Activated T-cell treated with anti-CD3 and anti-CD28 coated beads, Interleukin-2, amount 50 U/mL, for 72 hours (primary cell): ENCODE data around the gene DPEP2. TPM values are rescaled to one million over a fixed set of nuclear protein-coding genes. Genes with fewer than 3 reads are reported as not detected.
"Not testable (repeated sequence)": the region's sequence is repeated elsewhere in the genome, so short reads cannot be mapped to it uniquely, and the experiment has no call there.

ENCODE experiments used
- ATAC-seq, 2 donors: fragments of 150-1000 bp; cut with Tn5 transposase; replicated peaks in 1 of 2; 2 replicates each; pipeline ENCODE4 v1.10.0; 2021; ENCODE audit warnings: moderate library complexity in 2 of 2, mild to moderate bottlenecking in 1 of 2
- DNase-seq, 2 donors: peaks; one replicate each; pipeline ENCODE4 v3.0.0; 2021 to 2022; ENCODE audit warnings: mixed read lengths in 1 of 2
- H3K27ac Mint-ChIP-seq: one replicate; pipeline ENCODE4 v1.8.0; 2022; ENCODE audit warnings: mild to moderate bottlenecking, moderate library complexity, mixed read lengths
- H3K27me3 Mint-ChIP-seq: one replicate; pipeline ENCODE4 v1.8.0; 2022; ENCODE audit warnings: low read depth, mixed read lengths
- H3K36me3 Mint-ChIP-seq, 2 donors: one replicate each; pipeline ENCODE4 v1.8.0; 2022; ENCODE audit warnings: mixed read lengths in 2 of 2, mild to moderate bottlenecking in 1 of 2; ENCODE audit not compliant: insufficient read depth in 2 of 2
- H3K4me1 Mint-ChIP-seq: one replicate; pipeline ENCODE4 v1.8.0; 2022; ENCODE audit warnings: low read depth, mixed read lengths
- H3K4me3 Mint-ChIP-seq, 2 donors: one replicate each; pipeline ENCODE4 v1.8.0; 2022; ENCODE audit warnings: mild to moderate bottlenecking in 2 of 2, mixed read lengths in 2 of 2, moderate library complexity in 2 of 2
- H3K9me3 Mint-ChIP-seq, 2 donors: one replicate each; pipeline ENCODE4 v1.8.0; 2022; ENCODE audit warnings: mixed read lengths in 2 of 2
- total RNA-seq, 2 donors: library from RNA; stranded (reverse); gene quantifications; one replicate each; pipeline ENCODE4 v1.2.3, GENCODE V29; 2022

The DPEP2 gene
- total RNA-seq, 2 donors from 2014 or later = 11.4 to 11.6 TPM

GRCh38 chr16:67998231-67998778 is 979 bp downstream of the DPEP2 start:
- not testable (repeated sequence) for H3K27ac Mint-ChIP-seq, H3K9me3 Mint-ChIP-seq, H3K36me3 Mint-ChIP-seq, H3K27me3 Mint-ChIP-seq, DNase-seq, ATAC-seq
- H3K4me1 Mint-ChIP-seq = peaks cover 71% of the 10 kb centered on the region
- H3K4me3 Mint-ChIP-seq = peak overlapping the region in 1 of 2 donors; percentile 84

GRCh38 chr16:67996666-67997065 is 2.6 kb downstream of the DPEP2 start:
- Mint-ChIP-seq H3K27ac (no peak overlapping the region), H3K9me3 (no peaks in the 10 kb centered on the region), H3K27me3 (no peaks in the 10 kb centered on the region), H3K4me3 (no peak overlapping the region), H3K4me1 (peaks cover 66% of the 10 kb centered on the region), H3K36me3 (no peaks in the 10 kb centered on the region)
- ATAC-seq = no peak
- DNase-seq = no peak

DNA sequence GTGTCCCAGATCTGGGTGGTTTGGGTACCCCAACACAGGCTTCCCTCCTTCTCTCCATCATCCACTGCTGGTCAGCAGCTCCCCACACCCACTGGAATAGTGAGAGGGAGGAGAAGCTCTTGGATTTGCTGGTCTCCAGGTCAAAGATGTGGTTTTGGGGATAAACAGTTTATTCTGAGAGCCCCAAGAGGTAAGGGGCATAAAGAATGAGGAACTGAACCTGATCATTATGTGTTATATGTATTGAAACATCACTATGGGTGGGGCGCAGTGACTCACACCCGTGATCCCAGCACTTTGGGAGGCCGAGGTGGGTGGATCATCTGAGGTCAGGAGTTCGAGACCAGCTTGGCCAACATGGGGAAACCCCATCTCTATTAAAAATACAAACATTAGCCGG is 3.9 kb downstream of the DPEP2 start:
- no peaks in the 10 kb centered on the region for H3K27me3 Mint-ChIP-seq
- peak overlapping the region; percentile 71 for H3K27ac Mint-ChIP-seq
- H3K36me3 Mint-ChIP-seq = no peaks in the 10 kb centered on the region

DNA sequence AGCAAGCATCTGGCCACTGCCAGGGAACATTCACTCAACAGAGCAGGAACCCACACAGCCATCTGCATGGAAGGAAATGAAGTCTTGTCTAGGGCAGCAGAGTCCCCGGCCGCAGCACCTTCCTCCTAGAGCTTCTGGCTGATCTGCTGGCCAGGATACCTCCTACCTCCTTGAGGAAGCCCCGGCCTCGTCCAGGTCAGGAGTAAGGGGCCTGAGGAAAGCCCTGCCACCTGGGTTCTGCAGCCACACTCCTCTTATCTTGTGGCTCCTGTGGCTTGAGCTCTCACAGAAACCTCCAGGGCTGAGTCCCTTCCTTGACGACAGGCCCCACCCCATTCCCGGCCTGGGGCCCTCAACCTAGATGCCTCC is 5.3 kb downstream of the DPEP2 start:
- peak overlapping the region; percentile 85 to 88 for H3K4me3 Mint-ChIP-seq
- not testable (repeated sequence) for DNase-seq, H3K9me3 Mint-ChIP-seq, H3K27me3 Mint-ChIP-seq, H3K36me3 Mint-ChIP-seq
- peaks cover 46% of the 10 kb centered on the region for H3K4me1 Mint-ChIP-seq
- H3K27ac Mint-ChIP-seq = peak overlapping the region; percentile 86
- ATAC-seq = peak; percentile 3 to 10

More for the DNA sequence above, 3.9 kb downstream of the DPEP2 start:
- Mint-ChIP-seq H3K4me1 (peaks cover 55% of the 10 kb centered on the region), H3K4me3 (no peak overlapping the region), H3K9me3 (no peaks in the 10 kb centered on the region)
- no peak for DNase-seq
- no peak for ATAC-seq

- peak overlapping the region; percentile 85 to 88 for H3K4me3 Mint-ChIP-seq
- H3K9me3 Mint-ChIP-seq = no peaks in the 10 kb centered on the region
- H3K27me3 Mint-ChIP-seq = no peaks in the 10 kb centered on the region
- no peaks in the 10 kb centered on the region for H3K36me3 Mint-ChIP-seq
- peak; percentile 88 to 91 for DNase-seq
- ATAC-seq = peak; percentile 92
- H3K27ac Mint-ChIP-seq = peak overlapping the region; percentile 86
- H3K4me1 Mint-ChIP-seq = peaks cover 44% of the 10 kb centered on the region
These were observed 5.9 kb downstream of the DPEP2 start for GRCh38 chr16:67993207-67994039.

DNA sequence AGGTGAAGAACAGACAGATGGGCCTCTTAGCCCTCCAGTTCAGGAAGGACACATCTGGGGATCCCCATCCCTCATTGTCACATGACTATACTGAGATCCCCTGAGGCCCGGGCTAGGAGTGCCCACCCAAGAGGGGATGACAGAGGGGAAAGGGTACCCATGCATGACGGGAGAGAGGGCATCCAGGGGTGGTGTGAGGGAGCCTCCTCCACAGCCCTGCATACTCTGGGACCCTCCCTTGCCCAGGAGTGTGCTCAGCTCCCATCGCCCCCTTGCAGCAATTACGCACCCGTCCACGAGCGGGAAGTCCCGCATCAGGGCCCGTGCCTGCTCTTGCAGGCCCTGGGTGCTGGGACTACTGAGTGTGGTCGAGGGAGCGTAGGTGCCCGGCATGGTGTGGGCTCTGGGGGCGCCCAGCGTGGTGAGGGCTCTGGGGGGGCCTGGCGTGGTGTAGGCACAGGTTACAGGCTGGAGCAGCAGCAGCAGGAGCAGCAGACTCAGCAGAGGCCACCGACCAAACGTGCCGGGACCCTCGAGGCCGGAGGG is 6.5 kb downstream of the DPEP2 start:
- Mint-ChIP-seq H3K9me3 (no peaks in the 10 kb centered on the region), H3K27ac (no peak overlapping the region), H3K4me1 (peaks cover 47% of the 10 kb centered on the region), H3K36me3 (no peaks in the 10 kb centered on the region), H3K4me3 (peak overlapping the region; percentile 85 to 88), H3K27me3 (no peaks in the 10 kb centered on the region)
- ATAC-seq = no peak
- DNase-seq = no peak

GRCh38 chr16:67990018-67990386 is 9.3 kb downstream of the DPEP2 start:
- peaks cover 28% of the 10 kb centered on the region for H3K4me1 Mint-ChIP-seq
- no peaks in the 10 kb centered on the region for H3K27me3 Mint-ChIP-seq
- DNase-seq (no peak), ATAC-seq (no peak)
- no peaks in the 10 kb centered on the region for H3K9me3 Mint-ChIP-seq
- H3K36me3 Mint-ChIP-seq = no peaks in the 10 kb centered on the region
- no peak overlapping the region for H3K4me3 Mint-ChIP-seq
- peak overlapping the region; percentile 21 for H3K27ac Mint-ChIP-seq

GRCh38 chr16:67989322-67990017 is 9.8 kb downstream of the DPEP2 start:
- H3K27me3 Mint-ChIP-seq = no peaks in the 10 kb centered on the region
- ATAC-seq (no peak), DNase-seq (no peak)
- no peaks in the 10 kb centered on the region for H3K9me3 Mint-ChIP-seq
- no peak overlapping the region for H3K4me3 Mint-ChIP-seq
- no peaks in the 10 kb centered on the region for H3K36me3 Mint-ChIP-seq
- peaks cover 28% of the 10 kb centered on the region for H3K4me1 Mint-ChIP-seq
- no peak overlapping the region for H3K27ac Mint-ChIP-seq

DNA sequence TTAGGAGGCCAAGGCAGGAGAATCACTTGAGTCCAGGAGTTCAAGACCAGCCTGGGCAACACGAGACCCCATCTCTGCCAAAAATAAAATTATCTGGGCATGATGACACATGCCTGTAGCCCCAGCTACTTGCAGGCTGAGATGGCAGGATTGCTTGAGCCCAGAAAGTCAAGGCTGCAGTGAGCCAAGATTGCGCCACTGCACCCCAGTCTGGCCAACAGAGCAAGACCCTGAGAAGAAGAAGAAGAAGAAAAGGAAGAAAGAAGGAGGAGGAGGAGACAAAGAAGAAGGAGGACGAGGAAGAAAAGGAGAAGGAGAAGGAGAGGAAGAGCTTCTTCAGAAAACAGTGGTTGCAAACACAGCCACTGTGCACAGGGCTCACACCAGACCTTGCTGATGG is 10.6 kb downstream of the DPEP2 start:
- Mint-ChIP-seq H3K9me3 (no peaks in the 10 kb centered on the region), H3K4me1 (peaks cover 31% of the 10 kb centered on the region), H3K36me3 (no peaks in the 10 kb centered on the region), H3K27me3 (no peaks in the 10 kb centered on the region), H3K4me3 (no peak overlapping the region), H3K27ac (peak overlapping the region; percentile 36)
- DNase-seq (no peak), ATAC-seq (no peak)

DNA sequence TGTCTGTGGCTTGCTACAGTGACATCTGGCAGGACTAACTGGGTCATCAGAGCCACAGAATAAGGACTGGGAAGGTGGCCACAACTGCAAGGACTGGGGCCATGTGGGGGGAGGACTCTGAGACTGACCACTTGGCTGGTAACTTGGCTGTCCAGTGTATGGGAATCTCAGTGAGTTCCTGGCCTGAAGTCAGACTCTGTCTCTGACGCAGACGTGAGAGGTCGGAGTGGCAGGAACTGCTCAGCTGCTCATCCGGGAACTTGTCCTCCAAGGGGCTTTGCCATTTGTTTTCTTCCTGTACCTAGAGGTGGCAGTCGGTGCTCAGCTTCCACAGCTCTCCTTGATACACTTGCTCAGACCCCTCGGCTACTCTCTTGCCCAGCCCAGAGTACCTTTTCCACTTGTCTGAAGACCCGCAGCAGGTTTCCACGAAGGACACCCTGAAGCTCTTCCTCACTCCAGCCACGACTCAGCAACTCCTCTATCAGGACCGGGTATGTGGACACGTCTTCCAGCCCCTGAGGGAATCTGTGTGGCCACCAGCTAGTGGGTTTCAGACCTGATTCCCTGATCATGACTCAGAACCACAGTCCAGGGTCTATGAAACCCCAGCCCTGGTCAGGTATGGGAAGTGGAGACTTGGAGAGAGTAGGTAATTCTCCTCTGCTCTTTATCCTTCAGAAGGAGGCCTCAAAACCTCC is 11.7 kb downstream of the DPEP2 start:
- Mint-ChIP-seq H3K4me1 (peaks cover 36% of the 10 kb centered on the region), H3K9me3 (no peaks in the 10 kb centered on the region), H3K4me3 (no peak overlapping the region), H3K36me3 (no peaks in the 10 kb centered on the region), H3K27ac (peak overlapping the region; percentile 36), H3K27me3 (no peaks in the 10 kb centered on the region)
- ATAC-seq (no peak), DNase-seq (no peak)

GRCh38 chr16:67986949-67987348 is 12.3 kb downstream of the DPEP2 start:
- H3K27ac Mint-ChIP-seq = no peak overlapping the region
- no peaks in the 10 kb centered on the region for H3K36me3 Mint-ChIP-seq
- no peaks in the 10 kb centered on the region for H3K27me3 Mint-ChIP-seq
- peaks cover 36% of the 10 kb centered on the region for H3K4me1 Mint-ChIP-seq
- DNase-seq = no peak
- ATAC-seq = no peak
- no peak overlapping the region for H3K4me3 Mint-ChIP-seq
- no peaks in the 10 kb centered on the region for H3K9me3 Mint-ChIP-seq

DNA sequence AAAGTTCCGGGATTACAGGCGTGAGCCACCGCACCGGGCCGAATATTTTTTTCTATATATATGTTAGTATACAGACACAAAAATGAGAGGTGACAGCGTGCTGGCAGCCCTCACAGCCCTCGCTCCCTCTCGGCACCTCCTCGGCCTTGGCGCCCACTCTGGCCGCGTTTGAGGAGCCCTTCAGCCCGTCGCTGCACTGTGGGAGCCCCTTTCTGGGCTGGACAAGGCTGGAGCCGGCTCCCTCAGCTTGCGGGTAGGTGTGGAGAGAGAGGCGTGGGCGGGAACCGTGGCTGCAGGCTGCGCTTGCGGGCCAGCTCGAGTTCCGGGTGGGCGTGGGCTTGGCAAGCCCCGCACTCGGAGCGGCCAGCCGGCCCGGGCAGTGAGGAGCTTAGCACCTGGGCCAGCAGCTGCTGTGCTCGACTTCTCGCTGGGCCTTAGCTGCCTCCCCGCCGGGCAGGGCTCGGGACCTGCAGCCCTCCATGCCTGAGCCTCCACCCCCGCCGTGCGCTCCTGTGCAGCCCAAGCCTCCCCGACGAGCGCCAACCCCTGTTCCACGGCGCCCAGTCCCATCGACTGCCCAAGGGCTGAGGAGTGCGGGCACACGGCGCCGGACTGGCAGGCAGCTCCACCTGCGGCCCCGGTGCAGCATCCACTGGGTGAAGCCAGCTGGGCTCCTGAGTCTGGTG is 17.1 kb downstream of the DPEP2 start:
- Mint-ChIP-seq H3K9me3 (no peaks in the 10 kb centered on the region), H3K27ac (no peak overlapping the region)
- ATAC-seq = no peak

More for the DNA sequence above, 17.1 kb downstream of the DPEP2 start:
- Mint-ChIP-seq H3K27me3 (no peaks in the 10 kb centered on the region), H3K4me3 (no peak overlapping the region), H3K4me1 (peaks cover 24% of the 10 kb centered on the region), H3K36me3 (no peaks in the 10 kb centered on the region)
- no peak for DNase-seq
